Endothelial cell of umbilical vein (primary cell): ENCODE measurements around the gene FBLN2. TPM values are rescaled to one million over a fixed set of nuclear protein-coding genes. Genes with fewer than 3 reads are reported as not detected.

ENCODE experiments used
- BruUV-seq: library from RNA; stranded (reverse); fragments of 400-500 nt; replicated peaks from 2 replicates; lab custom pipeline; 2021; lab: Mats Ljungman, UMichigan
- CTCF ChIA-PET: fragments of 300-600, 350-600 bp; sonication (Branson Sonifier 250); formaldehyde crosslinking; loops from one replicate; lab custom pipeline; 2021; ENCODE audit warnings: antibody characterized with exemption, inconsistent platforms; lab: Charles Lee
- POLR2A ChIA-PET: fragments of 300-600, 350-600 bp; sonication (Branson Sonifier 250); formaldehyde crosslinking; loops from one replicate; lab custom pipeline; 2021; ENCODE audit warnings: antibody characterized with exemption, inconsistent platforms; lab: Charles Lee
- DNase-seq: peaks from one replicate; pipeline ENCODE4 v3.0.0-alpha.2; 2011; ENCODE audit warnings: low read depth, low spot score
- FAIRE-seq: peaks from 2 replicates; lab custom pipeline; 2011; peaks lifted over from hg19 to GRCh38; lab: Jason Lieb, UNC
- H2AFZ ChIP-seq: 2 replicates; pipeline ENCODE4 v1.6.0; 2012; ENCODE audit warnings: low read depth, low read length, control low read depth, inconsistent platforms
- H3K27ac ChIP-seq: 2 replicates; pipeline ENCODE4 v1.5.1; 2011; ENCODE audit warnings: low read depth, mild to moderate bottlenecking, control low read depth, low read length, moderate library complexity; ENCODE audit not compliant: insufficient read depth
- H3K27me3 ChIP-seq, 2 experiments: 2 replicates each; pipeline versions ENCODE4 v1.6.0 to v1.6.1; 2011; ENCODE audit warnings: low read length in 2 of 2, mixed read lengths in 1 of 2; ENCODE audit not compliant: control insufficient read depth in 2 of 2, insufficient read depth in 2 of 2
- H3K36me3 ChIP-seq, 2 experiments: 2 replicates in 1 of 2; 3 replicates in 1 of 2; pipeline ENCODE4 v1.5.1; 2011; ENCODE audit warnings: low read length in 2 of 2, mild to moderate bottlenecking in 1 of 2, moderate library complexity in 1 of 2; ENCODE audit not compliant: control insufficient read depth in 2 of 2, insufficient read depth in 2 of 2; ENCODE audit errors: extremely low read depth in 1 of 2
- H3K4me1 ChIP-seq: 3 replicates; pipeline ENCODE4 v1.5.1; 2011; ENCODE audit warnings: mild to moderate bottlenecking, low read length; ENCODE audit not compliant: control insufficient read depth, insufficient read depth; ENCODE audit errors: extremely low read depth
- H3K4me2 ChIP-seq: 2 replicates; pipeline ENCODE4 v1.6.1; 2011; ENCODE audit warnings: low read length, control low read depth, mixed read lengths; ENCODE audit not compliant: insufficient read depth
- H3K4me3 ChIP-seq, 3 experiments: fragments of 200-600 bp in 1 of 3; sonication (generic), shearing (Covaris generic) in 1 of 3; replicated peaks in 1 of 3; 2 replicates each; pipeline ENCODE4 v1.5.1; 2011 to 2016; ENCODE audit warnings: control low read depth in 3 of 3, low read length in 3 of 3, mild to moderate bottlenecking in 2 of 3, inconsistent platforms in 1 of 3, low read depth in 1 of 3, moderate library complexity in 1 of 3; ENCODE audit not compliant: insufficient read depth in 1 of 3
- H3K79me2 ChIP-seq: 2 replicates; pipeline ENCODE4 v1.6.0; 2012; ENCODE audit warnings: low read length, inconsistent platforms; ENCODE audit not compliant: control insufficient read depth, insufficient read depth
- H3K9ac ChIP-seq: replicated peaks from 2 replicates; pipeline ENCODE3; 2011; ENCODE audit warnings: low read length, control low read depth; ENCODE audit not compliant: insufficient read depth; ENCODE audit errors: extremely low read depth
- H3K9me1 ChIP-seq: replicated peaks from 3 replicates; pipeline ENCODE4 v1.6.0; 2011; ENCODE audit warnings: mild to moderate bottlenecking, low read length; ENCODE audit not compliant: control insufficient read depth, insufficient read depth; ENCODE audit errors: extremely low read depth
- H3K9me3 ChIP-seq: replicated peaks from 2 replicates; pipeline ENCODE4 v1.5.1; 2012; ENCODE audit warnings: low read length, inconsistent platforms; ENCODE audit not compliant: control insufficient read depth, insufficient read depth
- H4K20me1 ChIP-seq: replicated peaks from 2 replicates; pipeline ENCODE3; 2011; ENCODE audit warnings: mild to moderate bottlenecking, low read length; ENCODE audit not compliant: control insufficient read depth, insufficient read depth; ENCODE audit errors: extremely low read depth
- CTCF ChIP-seq, 2 donors: IDR thresholded peaks; 1 replicate in 1 of 2; 2 replicates in 1 of 2; pipeline ENCODE4 v1.5.1; 2011; ENCODE audit warnings: low read length in 2 of 2, mild to moderate bottlenecking in 2 of 2, moderate library complexity in 2 of 2, control low read depth in 1 of 2, inconsistent platforms in 1 of 2, low read depth in 1 of 2; ENCODE audit not compliant: insufficient read depth in 1 of 2; ENCODE audit errors: extremely low read depth in 1 of 2
- EZH2 ChIP-seq: IDR thresholded peaks from 2 replicates; pipeline ENCODE4 v1.6.1; 2012; ENCODE audit warnings: borderline replicate concordance, low read depth, mild to moderate bottlenecking, moderate library complexity, low read length, inconsistent platforms; ENCODE audit not compliant: severe bottlenecking
- FOS ChIP-seq: IDR thresholded peaks from 2 replicates; pipeline ENCODE4 v1.6.1; 2011; ENCODE audit warnings: mild to moderate bottlenecking, low read length, moderate library complexity, borderline replicate concordance; ENCODE audit not compliant: insufficient read depth
- GATA2 ChIP-seq: IDR thresholded peaks from 2 replicates; pipeline ENCODE4 v1.7.0; 2011; ENCODE audit warnings: low read depth, mild to moderate bottlenecking, moderate library complexity, mixed read lengths, low read length; ENCODE audit not compliant: insufficient read length, insufficient read depth
- JUN ChIP-seq: IDR thresholded peaks from 2 replicates; pipeline ENCODE4 v1.6.1; 2011; ENCODE audit warnings: borderline replicate concordance, low read depth; ENCODE audit not compliant: insufficient read length, insufficient read depth
- MAX ChIP-seq: IDR thresholded peaks from 2 replicates; pipeline ENCODE4 v1.6.1; 2011; ENCODE audit not compliant: insufficient read depth, insufficient read length
- MYC ChIP-seq: IDR thresholded peaks from one replicate; pipeline ENCODE4 v1.6.1; 2011; ENCODE audit warnings: mild to moderate bottlenecking, low read depth, low read length
- POLR2A ChIP-seq: IDR thresholded peaks from 2 replicates; pipeline ENCODE4 v1.6.1; 2012; ENCODE audit warnings: low read depth, mild to moderate bottlenecking, control low read depth, low read length
- POLR2AphosphoS5 ChIP-seq: IDR thresholded peaks from 2 replicates; pipeline ENCODE4 v1.6.1; 2012; ENCODE audit warnings: low read depth, mild to moderate bottlenecking, control low read depth, low read length, moderate library complexity; ENCODE audit not compliant: insufficient read depth
- dilution Hi-C: fragments of 300-500 bp; cut with MboI; formaldehyde crosslinking; loops from one replicate; pipeline ENCODE4 v1.15.0; 2019; ENCODE audit warnings: low sequenced_read_pairs; ENCODE audit not compliant: extremely low pct_ligation_motif_present
- intact Hi-C: fragments of 100-400 bp; cut with micrococcal nuclease; formaldehyde crosslinking; loops from one replicate; pipeline ENCODE4 v1.10.0; 2022
- polyA plus RNA-seq, 4 experiments: library from polyadenylated mRNA; depleted of rRNA in 3 of 4; stranded (reverse) in 3 of 4; unstranded in 1 of 4; fragments of >200 nt; gene quantifications; 2 replicates each; pipeline versions ENCODE4 v1.2.1 to v1.2.3, GENCODE V29; 2011 to 2012; ENCODE audit warnings: missing spikeins in 1 of 4
- total RNA-seq: library from RNA; stranded (reverse); gene quantifications from 2 replicates; pipeline ENCODE4 v1.2.3, GENCODE V29; 2021

FBLN2 gene
- total and polyA plus RNA-seq, 2 donors (not counting 3 experiments of a cell fraction or from before 2014, with no cell fraction given): 1.4 to 1.9 TPM

- POLR2A ChIA-PET: no interaction called here
Measured at GRCh38 chr3:13594146-13594545, 45.2 kb downstream of the FBLN2 start.

More at GRCh38 chr3:13594146-13594545, 45.2 kb downstream of the FBLN2 start:
- BruUV-seq: no TSS peak
- TF ChIP-seq FOS (no peak), POLR2AphosphoS5 (no peak), MYC (no peak), EZH2 (no peak), CTCF (IDR thresholded peaks at IDR 0.05; ENCODE audit: extremely low read depth in 1 of 2, insufficient read depth in 1 of 2, low read depth in 1 of 2, low read length in 2 of 2) (no peak), MAX (no peak), JUN (no peak), GATA2 (no peak), POLR2A (no peak)
- Histone ChIP-seq H4K20me1 (no peaks in the 10 kb centered on the region), H2AFZ (no peak overlapping the region), H3K9me1 (no peaks in the 10 kb centered on the region), H3K27me3 (no peaks in the 10 kb centered on the region), H3K9ac (no peak overlapping the region), H3K79me2 (no peaks in the 10 kb centered on the region), H3K27ac (no peak overlapping the region), H3K36me3 (no peaks in the 10 kb centered on the region), H3K4me1 (no peaks in the 10 kb centered on the region), H3K4me2 (no peak overlapping the region), H3K9me3 (no peaks in the 10 kb centered on the region), H3K4me3 (no peak overlapping the region)
- no peak for FAIRE-seq
- CTCF ChIA-PET: no interaction called here
- intact Hi-C loops (no loop called here), dilution Hi-C loops (no loop called here)
- no peak for DNase-seq
